A673 (cell line): ENCODE results near the gene SPEM3. TPM values are rescaled to one million over a fixed set of nuclear protein-coding genes. Genes with fewer than 3 reads are reported as not detected.

Experiments used
- BruUV-seq: library from RNA; stranded (reverse); fragments of 400-500 nt; replicated peaks from 2 replicates; lab custom pipeline; 2021; lab: Mats Ljungman, UMichigan
- CTCF ChIA-PET: fragments of 300-600 bp; sonication (Branson Sonifier 250); formaldehyde crosslinking; loops from one replicate; lab custom pipeline; 2022; ENCODE audit warnings: antibody characterized with exemption; lab: Charles Lee
- POLR2A ChIA-PET: fragments of 300-600 bp; sonication (Branson Sonifier 250); formaldehyde crosslinking; loops from one replicate; lab custom pipeline; 2022; ENCODE audit warnings: antibody characterized with exemption; ENCODE audit not compliant: low non-redundant PET; lab: Charles Lee
- DNase-seq: peaks from one replicate; pipeline ENCODE4 v3.0.0-alpha.2; 2015; ENCODE audit warnings: low spot score
- H3K27ac ChIP-seq: fragments of 200-600 bp; sonication (generic); 2 replicates; pipeline ENCODE4 v1.5.1; 2016; ENCODE audit warnings: mixed run types, low read depth, mild to moderate bottlenecking, mixed read lengths, antibody characterized with exemption, low read length; ENCODE audit not compliant: poor library complexity, severe bottlenecking
- H3K27me3 ChIP-seq: fragments of 200-600 bp; sonication (generic); replicated peaks from 2 replicates; pipeline ENCODE4 v1.6.1; 2017; ENCODE audit warnings: mixed run types, low read depth, mild to moderate bottlenecking, mixed read lengths, antibody characterized with exemption, low read length; ENCODE audit not compliant: insufficient read depth, poor library complexity
- H3K36me3 ChIP-seq: fragments of 200-600 bp; sonication (generic); 2 replicates; pipeline ENCODE4 v1.6.1; 2016; ENCODE audit warnings: mixed run types, mild to moderate bottlenecking, mixed read lengths, antibody characterized with exemption, low read length; ENCODE audit not compliant: insufficient read depth, poor library complexity, severe bottlenecking
- H3K4me1 ChIP-seq: fragments of 200-600 bp; sonication (generic); 2 replicates; pipeline ENCODE4 v1.6.1; 2017; ENCODE audit warnings: mixed run types, mild to moderate bottlenecking, mixed read lengths, antibody characterized with exemption, low read length; ENCODE audit not compliant: insufficient read depth, poor library complexity, severe bottlenecking
- H3K4me3 ChIP-seq: fragments of 200-600 bp; sonication (generic); 2 replicates; pipeline ENCODE4 v1.5.1; 2016; ENCODE audit warnings: low read depth, mixed run types, mild to moderate bottlenecking, mixed read lengths, low read length; ENCODE audit not compliant: poor library complexity, severe bottlenecking
- H3K9me3 ChIP-seq: fragments of 200-600 bp; sonication (generic); 2 replicates; pipeline ENCODE4 v1.6.1; 2016; ENCODE audit warnings: mixed run types, low read depth, mild to moderate bottlenecking, mixed read lengths, antibody characterized with exemption, low read length; ENCODE audit not compliant: poor library complexity, severe bottlenecking
- EZH2 ChIP-seq: fragments of 200-600 bp; sonication (generic); IDR thresholded peaks from 2 replicates; pipeline ENCODE4 v1.6.1; 2017; ENCODE audit warnings: borderline replicate concordance, low read depth, mild to moderate bottlenecking, mixed read lengths, antibody characterized with exemption, low read length; ENCODE audit not compliant: poor library complexity, severe bottlenecking
- intact Hi-C: fragments of 100-400 bp; cut with micrococcal nuclease; formaldehyde crosslinking; loops from one replicate; pipeline ENCODE4 v1.10.0; 2022; ENCODE audit not compliant: unreplicated experiment
- total RNA-seq: library from RNA; stranded (reverse); gene quantifications from 2 replicates; pipeline ENCODE4 v1.2.3, GENCODE V29; 2021
- TF ChIP-seq, protein P1 (sequence below): fragments of 300-800, 200-600 bp; sonication (generic); conservative IDR thresholded peaks from 2 replicates; pipeline ENCODE4 v1.5.1; 2017; ENCODE audit warnings: low read depth, mild to moderate bottlenecking, antibody characterized with exemption, low read length, moderate library complexity, mixed read lengths

Gene SPEM3
- total RNA-seq, 1 experiment from 2014 or later: not detected

DNA sequence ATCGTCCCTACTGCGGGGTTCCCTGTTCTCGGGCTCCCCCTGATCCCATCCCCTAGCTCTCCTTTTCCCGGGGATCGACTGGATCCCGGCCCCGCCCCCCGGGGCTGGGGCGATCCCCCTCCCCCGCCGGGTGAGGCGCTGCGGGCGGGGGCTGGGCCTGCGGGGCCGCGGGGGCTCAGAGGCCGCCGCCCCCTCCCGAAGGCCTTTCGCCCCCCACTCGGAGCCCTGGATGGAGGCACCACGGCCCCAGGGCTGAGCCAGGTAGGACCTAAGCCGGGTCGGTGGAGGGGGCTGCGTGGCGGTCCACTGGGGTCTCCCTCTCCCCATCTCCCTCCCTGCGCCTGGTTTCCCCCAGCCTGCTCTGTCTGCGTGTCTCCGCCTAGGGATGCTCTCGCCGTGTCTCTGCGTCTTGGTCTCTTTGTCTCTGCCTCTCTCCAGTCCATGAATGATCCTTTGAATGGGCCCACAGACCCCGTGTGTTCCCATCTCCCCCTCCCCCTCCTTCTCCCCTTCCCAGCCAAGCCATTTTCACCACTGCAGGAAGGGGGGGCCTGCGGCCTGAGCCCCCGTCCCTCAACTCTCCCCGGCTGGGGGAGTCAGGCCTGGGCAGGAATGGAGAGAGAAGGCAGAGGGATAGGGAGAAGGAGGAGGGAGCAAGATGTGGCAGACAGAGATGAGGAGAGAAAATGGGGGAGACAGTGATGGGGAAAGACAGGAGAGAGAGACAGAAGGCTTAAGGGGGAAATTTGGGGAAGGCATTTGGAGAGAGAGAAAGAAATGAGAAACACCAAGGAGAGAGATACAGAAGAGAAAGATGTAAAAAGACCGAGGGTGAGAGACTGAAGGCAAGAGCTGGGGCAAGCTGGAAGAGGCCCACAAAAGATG is 23.1 kb upstream of the SPEM3 start:
- H3K4me3 ChIP-seq: peak overlapping the region; percentile 61
- TF ChIP-seq, protein P1, sequence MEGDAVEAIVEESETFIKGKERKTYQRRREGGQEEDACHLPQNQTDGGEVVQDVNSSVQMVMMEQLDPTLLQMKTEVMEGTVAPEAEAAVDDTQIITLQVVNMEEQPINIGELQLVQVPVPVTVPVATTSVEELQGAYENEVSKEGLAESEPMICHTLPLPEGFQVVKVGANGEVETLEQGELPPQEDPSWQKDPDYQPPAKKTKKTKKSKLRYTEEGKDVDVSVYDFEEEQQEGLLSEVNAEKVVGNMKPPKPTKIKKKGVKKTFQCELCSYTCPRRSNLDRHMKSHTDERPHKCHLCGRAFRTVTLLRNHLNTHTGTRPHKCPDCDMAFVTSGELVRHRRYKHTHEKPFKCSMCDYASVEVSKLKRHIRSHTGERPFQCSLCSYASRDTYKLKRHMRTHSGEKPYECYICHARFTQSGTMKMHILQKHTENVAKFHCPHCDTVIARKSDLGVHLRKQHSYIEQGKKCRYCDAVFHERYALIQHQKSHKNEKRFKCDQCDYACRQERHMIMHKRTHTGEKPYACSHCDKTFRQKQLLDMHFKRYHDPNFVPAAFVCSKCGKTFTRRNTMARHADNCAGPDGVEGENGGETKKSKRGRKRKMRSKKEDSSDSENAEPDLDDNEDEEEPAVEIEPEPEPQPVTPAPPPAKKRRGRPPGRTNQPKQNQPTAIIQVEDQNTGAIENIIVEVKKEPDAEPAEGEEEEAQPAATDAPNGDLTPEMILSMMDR: no peak
- no peak for TF ChIP-seq EZH2
- no TSS peak for BruUV-seq
- intact Hi-C loops: no loop called here
- peak; percentile 42 for DNase-seq
- H3K4me1 ChIP-seq: peaks cover 17% of the 10 kb centered on the region
- POLR2A ChIA-PET: no interaction called here
- H3K36me3 ChIP-seq: peaks cover 6% of the 10 kb centered on the region
- CTCF ChIA-PET: interaction anchor here (0.9 kb wide), 1 partner anchor 155 kb away, joined by 4 read pairs; no protein-coding TSS in a partner anchor
- no peaks in the 10 kb centered on the region for H3K27me3 ChIP-seq
- no peaks in the 10 kb centered on the region for H3K9me3 ChIP-seq
- H3K27ac ChIP-seq: peak overlapping the region; percentile 87

DNA sequence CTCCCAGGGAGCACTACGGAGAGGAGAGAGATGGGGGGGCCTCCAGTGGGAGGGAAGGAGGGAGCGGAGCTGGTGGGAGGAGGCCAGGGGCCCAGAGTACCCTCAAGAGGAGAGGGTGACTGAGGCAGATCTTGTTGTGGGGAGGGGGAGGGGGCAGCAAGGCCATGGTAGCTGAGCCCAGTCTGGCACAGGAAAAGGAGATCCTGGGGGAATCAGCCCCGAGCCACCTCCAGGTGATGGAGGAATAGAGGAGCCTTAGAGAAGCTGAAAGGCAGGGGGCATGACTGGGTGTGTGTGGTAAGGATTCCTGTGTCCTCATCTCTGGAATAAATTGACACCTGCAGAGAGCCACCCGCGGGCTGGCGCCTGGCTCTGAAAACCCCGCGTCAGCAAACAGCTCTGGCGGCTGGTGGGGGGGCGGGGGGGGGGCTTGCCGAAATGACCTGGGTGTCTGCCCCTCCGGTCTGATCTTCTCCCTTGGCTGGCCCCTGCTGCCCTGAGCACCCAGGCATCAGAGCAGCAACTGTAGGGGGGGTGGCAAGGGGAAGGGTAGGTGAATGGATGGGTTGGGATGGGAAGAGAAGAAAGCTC is 22.3 kb upstream of the SPEM3 start:
- no peaks in the 10 kb centered on the region for H3K9me3 ChIP-seq
- H3K36me3 ChIP-seq: peaks cover 9% of the 10 kb centered on the region
- no peak for DNase-seq
- no peaks in the 10 kb centered on the region for H3K27me3 ChIP-seq
- H3K27ac ChIP-seq: peak overlapping the region; percentile 87
- intact Hi-C loops: no loop called here
- no TSS peak for BruUV-seq
- H3K4me3 ChIP-seq: peak overlapping the region; percentile 61
- POLR2A ChIA-PET: no interaction called here
- H3K4me1 ChIP-seq: peaks cover 17% of the 10 kb centered on the region
- TF ChIP-seq, protein P1: no peak
- TF ChIP-seq EZH2: no peak
- CTCF ChIA-PET: interaction anchor here (0.6 to 0.9 kb wide), 2 partner anchors 8 to 154 kb away, joined by 3 to 4 read pairs; no protein-coding TSS in a partner anchor

DNA sequence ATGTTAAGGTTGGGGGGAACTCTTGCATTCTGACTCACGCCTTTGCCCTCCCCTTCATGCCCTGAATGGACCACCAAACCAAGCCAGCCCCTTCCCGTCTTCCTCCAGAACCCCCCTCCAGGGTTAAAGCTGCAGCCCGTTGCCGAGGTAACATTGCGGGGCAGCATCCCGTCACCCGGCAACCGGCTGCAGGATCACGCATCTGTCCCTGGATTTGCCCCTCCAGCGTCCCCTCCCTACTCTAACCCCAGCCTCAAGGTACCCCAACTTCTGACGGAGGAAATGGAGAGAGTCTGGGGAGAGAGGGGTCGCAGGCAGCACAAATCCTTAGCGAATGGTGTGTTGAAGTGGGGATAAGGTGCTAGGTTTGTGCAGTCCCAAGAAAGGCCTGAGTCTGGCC is 21.6 kb upstream of the SPEM3 start:
- DNase-seq: no peak
- CTCF ChIA-PET: interaction anchor here (0.6 kb wide), 1 partner anchor 9 kb away, joined by 3 read pairs; no protein-coding TSS in a partner anchor
- no peaks in the 10 kb centered on the region for H3K27me3 ChIP-seq
- no peak overlapping the region for H3K4me3 ChIP-seq
- H3K36me3 ChIP-seq: peaks cover 9% of the 10 kb centered on the region
- no TSS peak for BruUV-seq
- no peaks in the 10 kb centered on the region for H3K9me3 ChIP-seq
- no peak overlapping the region for H3K27ac ChIP-seq
- intact Hi-C loops: no loop called here
- POLR2A ChIA-PET: no interaction called here
- H3K4me1 ChIP-seq: peaks cover 17% of the 10 kb centered on the region
- TF ChIP-seq, protein P1: no peak
- TF ChIP-seq EZH2: no peak
